Measurements from ENCODE around the gene HBZ.
"Not testable (repeated sequence)": the region's sequence is repeated elsewhere in the genome, so short reads cannot be mapped to it uniquely, and the experiment has no call there.

Gene HBZ

DNA sequence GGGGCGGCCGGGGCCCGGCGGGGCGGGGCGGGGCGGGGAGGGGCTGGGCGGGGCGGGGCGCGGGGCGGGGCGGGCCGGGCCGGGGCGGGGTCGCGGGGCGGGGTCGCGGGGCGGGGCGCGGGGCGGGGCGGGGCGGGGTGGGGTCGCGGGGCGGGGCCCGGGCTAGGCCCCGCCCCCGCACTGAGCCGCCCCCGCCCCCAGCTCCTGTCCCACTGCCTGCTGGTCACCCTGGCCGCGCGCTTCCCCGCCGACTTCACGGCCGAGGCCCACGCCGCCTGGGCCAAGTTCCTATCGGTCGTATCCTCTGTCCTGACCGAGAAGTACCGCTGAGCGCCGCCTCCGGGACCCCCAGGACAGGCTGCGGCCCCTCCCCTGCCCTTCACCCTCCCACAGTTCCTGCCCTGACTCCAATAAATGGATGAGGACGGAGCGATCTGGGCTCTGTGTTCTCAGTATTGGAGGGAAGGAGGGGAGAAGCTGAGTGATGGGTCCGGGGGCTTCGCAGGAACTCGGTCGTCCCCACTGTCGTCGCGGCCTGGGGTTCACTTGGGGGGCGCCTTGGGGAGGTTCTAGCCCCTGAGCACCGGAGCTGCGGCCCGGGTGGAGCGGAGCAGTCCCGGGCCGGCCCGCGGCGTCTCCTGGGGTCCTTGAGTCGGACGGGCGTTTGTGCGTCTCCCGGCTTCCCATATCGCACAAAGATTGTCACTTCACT, 12.5 kb downstream of the HBZ start:
- DNase-seq (ENCODE audit: low read depth): no peak

DNA sequence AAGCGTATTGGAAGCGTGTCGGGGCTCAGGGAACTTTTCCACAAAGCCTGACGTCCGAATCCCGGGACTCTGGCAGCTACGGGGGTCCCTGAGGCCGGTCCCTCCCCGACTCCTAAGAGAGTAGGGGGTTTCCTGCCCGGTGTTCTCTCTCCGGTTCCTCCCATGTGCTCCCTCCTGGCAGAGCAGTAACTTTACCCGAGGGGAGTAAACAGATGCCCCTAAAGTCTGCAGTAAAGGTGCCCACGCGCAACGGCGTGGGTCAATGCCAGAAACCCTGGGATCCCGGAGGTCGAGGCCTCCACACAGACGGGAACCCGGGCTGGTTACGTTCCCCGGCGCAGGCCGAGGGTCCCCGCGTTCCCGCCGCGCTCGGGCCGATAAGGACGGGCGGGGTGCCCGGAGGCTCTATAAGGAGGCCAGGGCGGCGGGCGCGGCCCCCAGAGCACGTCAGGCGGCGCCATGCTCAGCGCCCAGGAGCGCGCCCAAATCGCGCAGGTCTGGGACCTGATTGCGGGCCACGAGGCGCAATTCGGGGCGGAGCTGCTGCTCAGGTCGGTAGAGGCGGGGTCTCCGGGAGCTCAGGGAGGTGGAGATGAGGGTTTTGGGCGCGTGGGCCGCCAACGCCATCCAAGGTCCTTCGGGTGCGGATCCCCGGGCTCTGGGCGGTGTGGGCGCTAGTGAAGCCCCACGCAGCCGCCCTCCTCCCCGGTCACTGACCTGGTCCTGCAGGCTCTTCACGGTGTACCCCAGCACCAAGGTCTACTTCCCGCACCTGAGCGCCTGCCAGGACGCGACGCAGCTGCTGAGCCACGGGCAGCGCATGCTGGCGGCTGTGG, 13.3 kb downstream of the HBZ start, which contains the start of gene HBM:
TSS of gene HBM (plus strand) at position 440 of the 836 bp plus-strand sequence. CDS start at position 460, 20 bp downstream.
- DNase-seq (ENCODE audit: low read depth): no peak

DNA sequence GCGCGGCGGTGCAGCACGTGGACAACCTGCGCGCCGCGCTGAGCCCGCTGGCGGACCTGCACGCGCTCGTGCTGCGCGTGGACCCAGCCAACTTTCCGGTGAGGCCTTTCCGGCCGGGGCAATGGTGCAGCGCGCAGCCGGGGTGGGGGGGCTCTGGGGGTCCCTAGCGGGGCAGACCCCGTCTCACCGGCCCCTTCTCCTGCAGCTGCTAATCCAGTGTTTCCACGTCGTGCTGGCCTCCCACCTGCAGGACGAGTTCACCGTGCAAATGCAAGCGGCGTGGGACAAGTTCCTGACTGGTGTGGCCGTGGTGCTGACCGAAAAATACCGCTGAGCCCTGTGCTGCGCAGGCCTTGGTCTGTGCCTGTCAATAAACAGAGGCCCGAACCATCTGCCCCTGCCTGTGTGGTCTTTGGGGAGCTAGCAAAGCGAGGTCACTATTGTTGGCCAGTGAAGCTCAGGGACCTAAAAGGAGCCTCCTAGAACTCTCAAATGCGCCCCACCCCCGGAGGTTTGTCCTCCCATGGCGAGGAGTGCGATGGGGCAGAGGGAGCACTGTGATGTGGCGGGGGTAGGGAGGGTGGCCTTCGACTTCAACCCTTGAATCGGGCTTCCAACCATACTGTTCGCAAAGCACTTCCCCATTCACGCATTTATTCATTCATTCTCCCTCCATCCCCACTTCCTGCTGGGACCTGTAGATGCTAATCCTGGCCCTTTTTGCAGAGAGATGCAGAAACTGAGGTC, 14.1 kb downstream of the HBZ start:
- DNase-seq (ENCODE audit: low read depth): no peak

DNA sequence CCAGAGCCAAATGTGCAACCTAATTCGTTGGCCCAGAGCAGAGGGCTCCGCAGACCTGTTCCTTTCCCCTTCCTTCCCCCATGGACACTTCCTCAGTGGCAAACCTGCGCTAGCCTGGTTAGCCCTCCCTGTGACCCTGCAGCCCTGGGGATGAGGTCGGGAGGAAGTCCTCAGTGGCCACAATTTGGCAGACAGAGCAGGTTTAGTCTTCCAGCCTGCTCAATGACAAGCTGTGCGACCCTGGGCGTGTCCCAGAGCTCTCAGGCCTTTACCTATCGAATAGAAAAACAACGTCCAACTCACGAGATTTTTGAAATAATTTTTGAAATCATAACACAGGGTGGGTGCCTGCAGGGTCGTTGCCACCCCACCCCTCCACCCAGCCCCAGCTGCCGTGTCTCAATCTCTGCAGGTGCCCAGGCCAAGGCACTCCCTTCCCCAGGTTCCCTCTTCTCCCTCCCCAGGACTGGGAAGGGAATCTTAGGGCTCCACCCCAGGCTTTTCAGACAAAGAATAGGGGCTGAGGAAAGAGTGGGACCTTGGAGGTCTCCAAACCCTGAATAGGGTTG, 14.8 kb downstream of the HBZ start:
- DNase-seq (ENCODE audit: low read depth): no peak

DNA sequence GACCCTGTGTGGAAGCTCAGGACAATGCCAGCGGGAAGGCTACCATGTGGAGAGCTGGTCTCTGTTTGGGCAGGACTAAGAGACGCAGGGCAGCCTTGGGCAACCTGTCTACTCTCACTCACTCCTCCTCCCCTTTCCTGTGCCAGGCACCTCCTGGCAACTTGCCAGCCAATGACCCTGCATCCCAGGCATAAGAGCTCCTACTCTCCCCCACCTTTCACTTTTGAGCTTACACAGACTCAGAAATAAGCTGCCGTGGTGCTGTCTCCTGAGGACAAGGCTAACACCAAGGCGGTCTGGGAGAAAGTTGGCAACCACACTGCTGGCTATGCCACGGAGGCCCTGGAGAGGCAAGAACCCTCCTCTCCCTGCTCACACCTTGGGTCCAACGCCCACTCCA, 16.0 kb downstream of the HBZ start:
- no peak for DNase-seq (ENCODE audit: low read depth)

DNA sequence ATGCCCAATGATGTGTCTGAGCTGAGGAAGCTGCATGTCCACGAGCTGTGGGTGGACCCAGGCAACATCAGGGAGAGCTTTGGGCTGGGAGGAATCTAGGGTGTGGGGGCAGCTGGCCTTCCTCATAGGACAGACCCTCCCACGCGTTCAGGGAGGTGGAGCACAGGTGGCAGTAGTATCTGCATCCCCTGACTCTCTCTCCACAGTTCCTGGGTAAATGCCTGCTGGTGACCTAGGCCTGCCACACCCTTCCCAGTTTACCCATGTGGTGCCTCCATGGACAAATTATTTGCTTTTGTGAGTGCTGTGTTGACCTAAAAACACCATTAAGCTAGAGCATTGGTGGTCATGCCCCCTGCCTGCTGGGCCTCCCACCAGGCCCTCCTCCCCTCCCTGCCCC, 16.6 kb downstream of the HBZ start:
- DNase-seq (ENCODE audit: low read depth): no peak

DNA sequence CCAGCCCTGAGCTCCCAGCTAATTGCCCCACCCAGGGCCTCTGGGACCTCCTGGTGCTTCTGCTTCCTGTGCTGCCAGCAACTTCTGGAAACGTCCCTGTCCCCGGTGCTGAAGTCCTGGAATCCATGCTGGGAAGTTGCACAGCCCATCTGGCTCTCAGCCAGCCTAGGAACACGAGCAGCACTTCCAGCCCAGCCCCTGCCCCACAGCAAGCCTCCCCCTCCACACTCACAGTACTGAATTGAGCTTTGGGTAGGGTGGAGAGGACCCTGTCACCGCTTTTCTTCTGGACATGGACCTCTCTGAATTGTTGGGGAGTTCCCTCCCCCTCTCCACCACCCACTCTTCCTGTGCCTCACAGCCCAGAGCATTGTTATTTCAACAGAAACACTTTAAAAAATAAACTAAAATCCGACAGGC, 17.7 kb downstream of the HBZ start:
- not testable (repeated sequence) for DNase-seq (ENCODE audit: low read depth)

DNA sequence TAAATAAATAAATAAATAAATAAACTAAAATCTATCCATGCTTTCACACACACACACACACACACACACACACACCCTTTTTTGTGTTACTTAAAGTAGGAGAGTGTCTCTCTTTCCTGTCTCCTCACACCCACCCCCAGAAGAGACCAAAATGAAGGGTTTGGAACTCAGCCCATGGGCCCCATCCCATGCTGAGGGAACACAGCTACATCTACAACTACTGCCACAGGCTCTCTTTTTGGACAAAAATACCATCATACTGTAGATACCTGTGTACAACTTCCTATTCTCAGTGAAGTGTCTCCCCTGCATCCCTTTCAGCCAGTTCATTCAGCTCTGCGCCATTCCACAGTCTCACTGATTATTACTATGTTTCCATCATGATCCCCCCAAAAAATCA, 18.3 kb downstream of the HBZ start:
- DNase-seq (ENCODE audit: low read depth): no peak

DNA sequence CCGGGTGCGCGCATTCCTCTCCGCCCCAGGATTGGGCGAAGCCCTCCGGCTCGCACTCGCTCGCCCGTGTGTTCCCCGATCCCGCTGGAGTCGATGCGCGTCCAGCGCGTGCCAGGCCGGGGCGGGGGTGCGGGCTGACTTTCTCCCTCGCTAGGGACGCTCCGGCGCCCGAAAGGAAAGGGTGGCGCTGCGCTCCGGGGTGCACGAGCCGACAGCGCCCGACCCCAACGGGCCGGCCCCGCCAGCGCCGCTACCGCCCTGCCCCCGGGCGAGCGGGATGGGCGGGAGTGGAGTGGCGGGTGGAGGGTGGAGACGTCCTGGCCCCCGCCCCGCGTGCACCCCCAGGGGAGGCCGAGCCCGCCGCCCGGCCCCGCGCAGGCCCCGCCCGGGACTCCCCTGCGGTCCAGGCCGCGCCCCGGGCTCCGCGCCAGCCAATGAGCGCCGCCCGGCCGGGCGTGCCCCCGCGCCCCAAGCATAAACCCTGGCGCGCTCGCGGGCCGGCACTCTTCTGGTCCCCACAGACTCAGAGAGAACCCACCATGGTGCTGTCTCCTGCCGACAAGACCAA, 20.0 kb downstream of the HBZ start, which contains the start of gene HBA2:
TSS of gene HBA2 (plus strand) at position 503 of the 568 bp plus-strand sequence. CDS start at position 540, 37 bp downstream.
- DNase-seq (ENCODE audit: low read depth): not testable (repeated sequence)

DNA sequence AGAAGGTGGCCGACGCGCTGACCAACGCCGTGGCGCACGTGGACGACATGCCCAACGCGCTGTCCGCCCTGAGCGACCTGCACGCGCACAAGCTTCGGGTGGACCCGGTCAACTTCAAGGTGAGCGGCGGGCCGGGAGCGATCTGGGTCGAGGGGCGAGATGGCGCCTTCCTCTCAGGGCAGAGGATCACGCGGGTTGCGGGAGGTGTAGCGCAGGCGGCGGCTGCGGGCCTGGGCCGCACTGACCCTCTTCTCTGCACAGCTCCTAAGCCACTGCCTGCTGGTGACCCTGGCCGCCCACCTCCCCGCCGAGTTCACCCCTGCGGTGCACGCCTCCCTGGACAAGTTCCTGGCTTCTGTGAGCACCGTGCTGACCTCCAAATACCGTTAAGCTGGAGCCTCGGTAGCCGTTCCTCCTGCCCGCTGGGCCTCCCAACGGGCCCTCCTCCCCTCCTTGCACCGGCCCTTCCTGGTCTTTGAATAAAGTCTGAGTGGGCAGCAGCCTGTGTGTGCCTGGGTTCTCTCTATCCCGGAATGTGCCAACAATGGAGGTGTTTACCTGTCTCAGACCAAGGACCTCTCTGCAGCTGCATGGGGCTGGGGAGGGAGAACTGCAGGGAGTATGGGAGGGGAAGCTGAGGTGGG, 20.9 kb downstream of the HBZ start:
- DNase-seq (ENCODE audit: low read depth): not testable (repeated sequence)

DNA sequence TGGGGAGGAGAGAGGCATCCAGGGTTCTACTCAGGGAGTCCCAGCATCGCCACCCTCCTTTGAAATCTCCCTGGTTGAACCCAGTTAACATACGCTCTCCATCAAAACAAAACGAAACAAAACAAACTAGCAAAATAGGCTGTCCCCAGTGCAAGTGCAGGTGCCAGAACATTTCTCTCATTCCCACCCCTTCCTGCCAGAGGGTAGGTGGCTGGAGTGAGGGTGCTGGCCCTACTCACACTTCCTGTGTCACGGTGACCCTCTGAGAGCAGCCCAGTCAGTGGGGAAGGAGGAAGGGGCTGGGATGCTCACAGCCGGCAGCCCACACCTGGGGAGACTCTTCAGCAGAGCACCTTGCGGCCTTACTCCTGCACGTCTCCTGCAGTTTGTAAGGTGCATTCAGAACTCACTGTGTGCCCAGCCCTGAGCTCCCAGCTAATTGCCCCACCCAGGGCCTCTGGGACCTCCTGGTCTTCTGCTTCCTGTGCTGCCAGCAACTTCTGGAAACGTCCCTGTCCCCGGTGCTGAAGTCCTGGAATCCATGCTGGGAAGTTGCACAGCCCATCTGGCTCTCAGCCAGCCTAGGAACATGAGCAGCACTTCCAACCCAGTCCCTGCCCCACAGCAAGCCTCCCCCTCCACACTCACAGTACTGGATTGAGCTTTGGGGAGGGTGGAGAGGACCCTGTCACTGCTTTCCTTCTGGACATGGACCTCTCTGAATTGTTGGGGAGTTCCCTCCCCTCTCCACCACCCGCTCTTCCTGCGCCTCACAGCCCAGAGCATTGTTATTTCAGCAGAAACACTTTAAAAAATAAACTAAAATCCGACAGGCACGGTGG, 21.7 kb downstream of the HBZ start:
- not testable (repeated sequence) for DNase-seq (ENCODE audit: low read depth)

DNA sequence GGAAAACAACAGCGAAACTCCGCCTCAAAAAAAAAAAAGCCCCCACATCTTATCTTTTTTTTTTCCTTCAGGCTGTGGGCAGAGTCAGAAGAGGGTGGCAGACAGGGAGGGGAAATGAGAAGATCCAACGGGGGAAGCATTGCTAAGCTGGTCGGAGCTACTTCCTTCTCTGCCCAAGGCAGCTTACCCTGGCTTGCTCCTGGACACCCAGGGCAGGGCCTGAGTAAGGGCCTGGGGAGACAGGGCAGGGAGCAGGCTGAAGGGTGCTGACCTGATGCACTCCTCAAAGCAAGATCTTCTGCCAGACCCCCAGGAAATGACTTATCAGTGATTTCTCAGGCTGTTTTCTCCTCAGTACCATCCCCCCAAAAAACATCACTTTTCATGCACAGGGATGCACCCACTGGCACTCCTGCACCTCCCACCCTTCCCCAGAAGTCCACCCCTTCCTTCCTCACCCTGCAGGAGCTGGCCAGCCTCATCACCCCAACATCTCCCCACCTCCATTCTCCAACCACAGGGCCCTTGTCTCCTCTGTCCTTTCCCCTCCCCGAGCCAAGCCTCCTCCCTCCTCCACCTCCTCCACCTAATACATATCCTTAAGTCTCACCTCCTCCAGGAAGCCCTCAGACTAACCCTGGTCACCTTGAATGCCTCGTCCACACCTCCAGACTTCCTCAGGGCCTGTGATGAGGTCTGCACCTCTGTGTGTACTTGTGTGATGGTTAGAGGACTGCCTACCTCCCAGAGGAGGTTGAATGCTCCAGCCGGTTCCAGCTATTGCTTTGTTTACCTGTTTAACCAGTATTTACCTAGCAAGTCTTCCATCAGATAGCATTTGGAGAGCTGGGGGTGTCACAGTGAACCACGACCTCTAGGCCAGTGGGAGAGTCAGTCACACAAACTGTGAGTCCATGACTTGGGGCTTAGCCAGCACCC, 22.8 kb downstream of the HBZ start:
- DNase-seq (ENCODE audit: low read depth): no peak

DNA sequence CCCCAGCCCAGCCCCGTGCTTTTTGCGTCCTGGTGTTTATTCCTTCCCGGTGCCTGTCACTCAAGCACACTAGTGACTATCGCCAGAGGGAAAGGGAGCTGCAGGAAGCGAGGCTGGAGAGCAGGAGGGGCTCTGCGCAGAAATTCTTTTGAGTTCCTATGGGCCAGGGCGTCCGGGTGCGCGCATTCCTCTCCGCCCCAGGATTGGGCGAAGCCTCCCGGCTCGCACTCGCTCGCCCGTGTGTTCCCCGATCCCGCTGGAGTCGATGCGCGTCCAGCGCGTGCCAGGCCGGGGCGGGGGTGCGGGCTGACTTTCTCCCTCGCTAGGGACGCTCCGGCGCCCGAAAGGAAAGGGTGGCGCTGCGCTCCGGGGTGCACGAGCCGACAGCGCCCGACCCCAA, 23.6 kb downstream of the HBZ start:
- DNase-seq (ENCODE audit: low read depth): not testable (repeated sequence)

DNA sequence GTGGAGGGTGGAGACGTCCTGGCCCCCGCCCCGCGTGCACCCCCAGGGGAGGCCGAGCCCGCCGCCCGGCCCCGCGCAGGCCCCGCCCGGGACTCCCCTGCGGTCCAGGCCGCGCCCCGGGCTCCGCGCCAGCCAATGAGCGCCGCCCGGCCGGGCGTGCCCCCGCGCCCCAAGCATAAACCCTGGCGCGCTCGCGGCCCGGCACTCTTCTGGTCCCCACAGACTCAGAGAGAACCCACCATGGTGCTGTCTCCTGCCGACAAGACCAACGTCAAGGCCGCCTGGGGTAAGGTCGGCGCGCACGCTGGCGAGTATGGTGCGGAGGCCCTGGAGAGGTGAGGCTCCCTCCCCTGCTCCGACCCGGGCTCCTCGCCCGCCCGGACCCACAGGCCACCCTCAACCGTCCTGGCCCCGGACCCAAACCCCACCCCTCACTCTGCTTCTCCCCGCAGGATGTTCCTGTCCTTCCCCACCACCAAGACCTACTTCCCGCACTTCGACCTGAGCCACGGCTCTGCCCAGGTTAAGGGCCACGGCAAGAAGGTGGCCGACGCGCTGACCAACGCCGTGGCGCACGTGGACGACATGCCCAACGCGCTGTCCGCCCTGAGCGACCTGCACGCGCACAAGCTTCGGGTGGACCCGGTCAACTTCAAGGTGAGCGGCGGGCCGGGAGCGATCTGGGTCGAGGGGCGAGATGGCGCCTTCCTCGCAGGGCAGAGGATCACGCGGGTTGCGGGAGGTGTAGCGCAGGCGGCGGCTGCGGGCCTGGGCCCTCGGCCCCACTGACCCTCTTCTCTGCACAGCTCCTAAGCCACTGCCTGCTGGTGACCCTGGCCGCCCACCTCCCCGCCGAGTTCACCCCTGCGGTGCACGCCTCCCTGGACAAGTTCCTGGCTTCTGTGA, 24.3 kb downstream of the HBZ start, which contains the start of gene HBA1:
TSS of gene HBA1 (plus strand) at position 204 of the 906 bp plus-strand sequence. CDS start at position 241, 37 bp downstream.
- DNase-seq (ENCODE audit: low read depth): not testable (repeated sequence)

DNA sequence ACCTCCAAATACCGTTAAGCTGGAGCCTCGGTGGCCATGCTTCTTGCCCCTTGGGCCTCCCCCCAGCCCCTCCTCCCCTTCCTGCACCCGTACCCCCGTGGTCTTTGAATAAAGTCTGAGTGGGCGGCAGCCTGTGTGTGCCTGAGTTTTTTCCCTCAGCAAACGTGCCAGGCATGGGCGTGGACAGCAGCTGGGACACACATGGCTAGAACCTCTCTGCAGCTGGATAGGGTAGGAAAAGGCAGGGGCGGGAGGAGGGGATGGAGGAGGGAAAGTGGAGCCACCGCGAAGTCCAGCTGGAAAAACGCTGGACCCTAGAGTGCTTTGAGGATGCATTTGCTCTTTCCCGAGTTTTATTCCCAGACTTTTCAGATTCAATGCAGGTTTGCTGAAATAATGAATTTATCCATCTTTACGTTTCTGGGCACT, 25.0 kb downstream of the HBZ start:
- no peak for DNase-seq (ENCODE audit: low read depth)

DNA sequence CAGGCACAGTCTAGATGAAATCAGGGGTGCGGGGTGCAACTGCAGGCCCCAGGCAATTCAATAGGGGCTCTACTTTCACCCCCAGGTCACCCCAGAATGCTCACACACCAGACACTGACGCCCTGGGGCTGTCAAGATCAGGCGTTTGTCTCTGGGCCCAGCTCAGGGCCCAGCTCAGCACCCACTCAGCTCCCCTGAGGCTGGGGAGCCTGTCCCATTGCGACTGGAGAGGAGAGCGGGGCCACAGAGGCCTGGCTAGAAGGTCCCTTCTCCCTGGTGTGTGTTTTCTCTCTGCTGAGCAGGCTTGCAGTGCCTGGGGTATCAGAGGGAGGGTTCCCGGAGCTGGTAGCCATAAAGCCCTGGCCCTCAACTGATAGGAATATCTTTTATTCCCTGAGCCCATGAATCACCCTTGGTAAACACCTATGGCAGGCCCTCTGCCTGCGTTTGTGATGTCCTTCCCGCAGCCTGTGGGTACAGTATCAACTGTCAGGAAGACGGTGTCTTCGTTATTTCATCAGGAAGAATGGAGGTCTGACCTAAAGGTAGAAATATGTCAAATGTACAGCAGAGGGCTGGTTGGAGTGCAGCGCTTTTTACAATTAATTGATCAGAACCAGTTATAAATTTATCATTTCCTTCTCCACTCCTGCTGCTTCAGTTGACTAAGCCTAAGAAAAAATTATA, 25.7 kb downstream of the HBZ start:
- DNase-seq (ENCODE audit: low read depth): no peak

DNA sequence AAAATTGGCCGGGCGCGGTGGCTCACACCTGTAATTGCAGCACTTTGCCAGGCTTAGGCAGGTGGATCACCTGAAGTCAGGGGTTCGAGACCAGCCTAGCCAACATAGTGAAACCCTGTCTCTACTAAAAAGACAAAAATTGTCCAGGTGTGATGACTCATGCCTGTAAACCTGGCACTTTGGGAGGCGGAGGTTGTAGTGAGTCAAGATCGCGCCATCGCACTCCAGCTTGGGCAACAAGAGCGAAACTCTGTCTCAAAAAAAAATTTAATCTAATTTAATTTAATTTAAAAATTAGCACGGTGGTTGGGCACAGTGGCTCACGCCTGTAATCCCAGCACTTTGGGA, 26.2 kb downstream of the HBZ start:
- DNase-seq (ENCODE audit: low read depth): no peak
